CD4-positive, alpha-beta T cell treated with Interleukin-1 beta for 1 hour (primary cell): ENCODE results near the gene PIGT.

Source experiments
- DNase-seq, 2 donors: peaks; one replicate each; pipeline ENCODE4 v3.0.0-alpha.2; 2020 to 2022

The PIGT gene

DNA sequence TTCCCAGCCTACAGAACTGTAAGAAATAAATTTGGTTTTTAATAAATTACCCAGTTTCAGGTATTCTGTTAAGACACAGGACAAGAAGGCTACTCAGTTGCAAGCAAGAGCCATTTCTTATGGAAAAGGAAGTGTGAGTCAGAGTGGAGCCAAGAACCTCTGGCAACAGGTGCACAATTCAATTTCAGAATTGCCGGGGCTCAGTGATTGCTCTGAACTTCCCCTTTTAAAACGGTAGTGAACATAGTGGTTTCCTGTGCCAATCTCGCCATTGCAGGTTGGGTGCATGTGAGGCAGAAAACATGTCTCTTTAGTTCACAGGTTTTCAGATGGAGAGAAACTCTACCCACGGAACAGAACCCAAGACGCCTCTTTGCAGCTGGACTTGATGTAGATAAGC is 16.4 kb downstream of the PIGT start:
- peak; percentile 22 to 41 for DNase-seq

DNA sequence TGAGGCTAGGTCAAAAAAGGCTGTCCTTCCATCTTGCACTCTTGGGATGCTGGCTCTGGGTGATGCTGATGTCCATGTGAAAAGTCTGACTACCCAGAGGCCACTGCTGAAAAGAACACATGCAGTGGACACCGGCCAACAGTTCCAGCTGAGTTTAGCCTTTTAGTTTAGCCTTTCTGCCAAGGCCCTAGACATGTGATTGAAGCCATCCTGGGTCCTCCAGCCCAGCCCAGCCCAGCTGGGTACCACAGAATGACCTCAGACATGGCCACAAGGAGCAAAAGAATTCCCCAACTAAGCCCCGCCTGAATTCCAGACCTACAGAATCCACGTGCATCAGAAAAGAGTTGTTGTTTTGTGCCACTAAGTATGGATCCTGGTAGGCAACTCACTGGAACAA is 17.4 kb downstream of the PIGT start:
- DNase-seq = no peak

DNA sequence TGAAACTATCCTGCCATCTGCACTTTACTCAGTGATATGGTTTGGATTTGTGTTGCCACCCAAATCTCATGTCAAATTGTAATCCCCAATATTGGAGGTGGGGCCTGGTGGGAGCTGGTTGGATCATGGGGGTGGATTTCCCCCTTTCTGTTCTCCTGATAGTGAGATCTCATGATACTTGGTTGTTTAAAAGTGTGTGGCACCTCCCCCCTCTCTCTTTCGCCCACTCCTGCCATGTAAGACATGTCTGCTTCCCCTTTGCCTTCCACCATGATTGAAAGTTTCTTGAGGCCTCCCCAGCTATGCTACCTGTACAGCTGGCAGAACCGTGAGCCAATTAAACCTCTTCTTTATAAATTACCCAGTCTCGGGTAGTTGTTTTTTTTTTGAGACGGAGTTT is 18.0 kb downstream of the PIGT start:
- no peak for DNase-seq

DNA sequence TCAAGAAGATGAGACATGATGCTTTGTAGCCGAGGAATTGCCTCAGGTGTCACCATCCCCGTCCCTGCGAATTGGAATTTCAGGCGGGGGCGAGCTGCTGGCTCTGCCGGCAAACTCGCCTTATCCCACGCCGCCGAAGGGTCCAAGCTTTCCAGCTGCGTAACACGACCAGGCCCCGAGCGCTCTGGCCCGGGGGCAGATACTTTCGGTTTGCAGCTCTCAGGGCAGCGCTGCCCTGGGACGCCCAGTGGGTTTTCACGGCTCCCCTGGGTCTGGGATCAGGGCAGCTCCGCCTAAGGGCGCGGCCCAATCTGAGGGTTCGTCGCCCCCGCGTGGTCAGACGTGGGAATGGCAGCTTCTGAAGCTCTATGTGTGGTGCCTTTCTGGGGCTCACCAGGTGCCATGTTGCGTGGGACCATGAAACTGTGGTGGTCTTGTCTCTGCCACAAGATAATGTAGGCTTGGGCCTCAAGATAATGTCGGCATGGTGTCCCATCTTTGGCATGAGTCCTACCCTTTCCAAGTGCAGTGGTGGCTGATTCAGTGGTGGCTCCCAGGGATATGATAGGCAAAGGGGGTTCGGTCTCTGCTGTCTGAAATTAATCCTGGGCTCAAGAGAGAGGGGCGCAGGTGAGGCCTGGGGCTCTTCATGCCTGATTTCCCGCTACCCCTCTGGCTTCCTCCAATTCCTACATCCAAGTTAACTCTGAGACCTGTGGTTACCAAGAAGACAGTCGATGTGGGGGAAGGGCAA is 21.0 kb downstream of the PIGT start:
- peak; percentile 86 to 90 for DNase-seq

DNA sequence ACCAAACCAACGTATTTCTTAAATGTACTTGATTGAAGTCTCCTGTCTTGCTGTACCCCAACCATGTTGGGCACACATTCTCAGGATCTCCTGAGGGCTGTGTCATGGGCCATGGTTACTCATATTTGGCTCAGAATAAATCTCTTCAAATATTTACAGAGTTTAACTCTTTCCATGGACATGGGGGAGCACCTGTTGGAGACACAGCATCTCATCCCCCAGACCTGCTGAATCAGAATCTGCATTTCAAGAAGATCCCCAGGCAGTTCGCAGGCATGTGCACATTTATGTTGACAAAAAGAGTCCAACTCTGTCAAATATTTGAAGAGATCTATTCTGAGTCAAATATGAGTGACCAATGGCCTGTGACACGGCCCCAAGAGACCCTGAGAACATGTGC is 24.5 kb downstream of the PIGT start:
- no peak for DNase-seq

DNA sequence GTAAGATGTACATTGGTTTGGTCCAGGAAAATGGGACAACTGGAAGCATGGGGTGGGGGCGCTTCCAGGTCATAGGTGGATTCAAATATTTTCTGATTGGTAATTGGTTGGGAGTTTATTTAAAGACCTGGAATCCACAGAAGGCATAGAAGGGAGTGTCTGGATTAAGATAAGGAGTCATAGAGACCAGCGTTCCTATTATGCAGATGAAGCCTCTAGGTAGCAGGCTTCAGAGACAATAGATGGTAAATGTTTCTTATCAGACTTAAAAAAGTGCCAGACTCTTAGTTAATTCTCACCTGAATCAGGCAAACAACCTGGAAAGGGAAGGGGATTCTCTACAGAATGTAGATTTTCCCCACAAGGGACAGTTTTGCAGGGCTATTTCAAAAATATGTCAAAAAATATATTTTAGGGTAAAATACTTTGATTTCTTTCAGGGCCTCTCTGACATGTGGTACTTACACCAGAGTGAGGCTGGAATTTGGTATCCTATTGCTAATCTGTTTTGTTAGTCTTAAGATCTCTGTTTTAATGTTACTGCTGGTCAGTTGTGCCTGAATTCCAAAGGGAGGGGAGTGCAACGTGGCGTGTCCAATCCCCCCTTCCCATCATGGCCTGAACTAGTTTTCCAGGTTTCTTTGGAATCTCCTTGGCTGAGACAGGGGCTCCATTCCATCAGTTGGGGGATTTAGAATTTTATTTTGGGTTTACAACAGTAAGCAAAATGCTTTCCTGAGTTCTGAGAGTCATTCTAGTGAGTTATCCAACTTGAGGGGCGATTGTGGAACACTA is 25.1 kb downstream of the PIGT start:
- DNase-seq = no peak

DNA sequence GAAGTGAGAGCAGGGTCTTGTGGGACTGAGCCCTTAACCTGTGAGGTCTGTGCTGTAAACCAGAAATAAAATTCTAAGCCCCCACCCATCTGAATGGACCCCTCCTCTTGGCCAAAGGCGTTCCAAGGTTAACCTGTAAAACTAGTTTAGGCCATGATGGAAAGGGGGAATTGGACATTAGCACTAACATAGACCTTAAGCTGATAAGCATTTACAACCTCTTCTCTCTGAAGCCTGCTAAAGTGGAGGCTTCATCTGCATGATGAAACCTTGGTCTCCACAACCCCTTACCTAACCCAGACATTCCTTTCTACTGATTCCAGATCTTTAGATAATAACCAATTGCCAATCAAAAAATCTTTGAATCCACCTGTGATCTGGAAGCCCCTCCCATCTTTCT is 25.8 kb downstream of the PIGT start:
- no peak for DNase-seq

DNA sequence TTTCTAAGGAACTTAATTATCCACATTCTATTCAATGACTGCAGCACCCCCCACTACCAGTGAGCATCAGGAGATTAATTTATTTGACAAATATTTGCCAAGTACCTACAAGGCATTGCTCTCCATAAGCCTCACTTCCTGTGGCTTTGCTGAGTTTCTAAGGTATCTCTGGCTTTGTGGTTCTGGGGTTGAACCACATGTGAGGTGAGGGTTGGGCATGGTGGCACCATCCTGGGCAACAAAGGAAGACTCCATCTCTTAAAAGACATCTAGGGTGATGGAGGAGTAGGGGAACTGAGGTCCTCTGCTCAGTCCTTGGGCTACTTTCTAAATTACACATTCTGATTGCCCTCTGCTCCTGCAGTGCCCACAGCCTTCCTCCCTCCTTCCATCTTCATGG is 28.1 kb downstream of the PIGT start:
- DNase-seq = peak in 1 of 2 donors; percentile 46

DNA sequence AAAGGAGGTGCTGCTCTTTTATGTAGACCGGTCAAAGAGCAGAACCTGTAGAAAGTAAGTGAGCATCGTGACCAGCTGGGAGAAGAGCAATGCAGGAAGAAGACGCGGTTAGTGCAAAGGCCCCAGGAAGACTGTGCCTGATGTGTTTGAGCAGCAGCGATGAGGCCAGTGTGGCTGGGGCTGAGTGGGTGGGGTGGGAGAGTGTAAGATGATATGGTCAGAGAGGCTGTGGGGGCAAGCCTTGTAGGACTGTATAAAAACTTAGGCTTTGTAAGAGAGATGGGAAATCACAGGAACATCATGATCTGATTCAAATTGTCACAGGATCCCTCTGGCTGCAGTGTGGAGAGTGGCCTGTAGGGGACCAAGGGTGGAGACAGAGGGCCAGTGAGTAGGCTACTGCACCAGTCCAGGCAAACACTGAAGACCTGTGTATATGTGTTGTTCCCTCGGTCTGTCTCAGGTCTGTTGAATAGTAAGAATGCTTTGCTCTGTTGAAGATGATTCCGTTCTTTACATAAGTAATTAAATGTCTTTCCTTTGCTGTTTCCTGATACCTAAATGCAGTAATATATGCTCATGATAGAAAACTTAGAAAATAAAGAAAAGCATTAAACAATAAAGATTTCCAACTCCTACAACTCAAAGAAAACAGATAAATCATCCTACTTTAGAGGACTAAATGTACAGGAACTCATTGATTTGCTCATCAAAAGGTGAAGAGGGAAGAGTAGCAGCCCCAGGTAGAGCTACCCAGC is 30.0 kb downstream of the PIGT start:
- DNase-seq = peak; percentile 16 to 46

DNA sequence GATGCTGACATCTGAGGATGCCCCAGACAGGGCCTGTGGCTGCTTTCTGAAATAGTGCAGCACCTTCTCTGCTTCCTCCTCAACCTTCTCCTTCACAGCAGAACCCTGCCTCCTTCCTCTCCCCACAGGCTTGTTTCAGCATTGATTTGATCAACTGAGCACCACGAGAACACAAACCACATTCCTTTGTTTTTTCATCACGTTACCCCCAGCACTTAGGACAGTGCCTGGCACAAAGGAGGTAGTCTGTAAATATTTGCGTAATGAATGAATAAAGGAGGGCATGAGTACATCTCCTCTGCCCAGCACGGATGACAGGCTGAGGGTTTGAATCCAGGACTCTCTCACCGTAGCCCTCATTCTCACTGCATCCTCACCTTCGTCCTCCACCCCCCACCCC is 32.3 kb downstream of the PIGT start:
- DNase-seq = no peak

DNA sequence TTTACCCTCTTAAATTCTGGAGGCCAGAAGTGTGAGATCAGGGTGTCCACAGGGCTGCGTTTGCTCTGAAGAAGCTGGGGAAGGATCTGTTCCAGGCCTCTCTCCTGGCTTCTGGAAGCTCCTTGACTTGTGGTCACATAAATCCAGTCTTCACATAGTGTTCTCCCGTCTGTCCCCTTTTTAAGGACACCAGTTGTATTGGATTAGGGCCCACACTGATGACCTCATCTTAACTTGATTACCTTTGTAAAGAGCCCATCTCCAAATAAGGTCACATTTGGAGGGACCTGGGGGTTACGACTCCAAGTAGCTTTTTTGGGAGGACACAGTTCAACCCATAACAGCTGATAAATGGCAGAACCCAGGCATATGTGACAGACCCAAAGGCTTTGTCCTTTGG is 33.6 kb downstream of the PIGT start:
- no peak for DNase-seq

DNA sequence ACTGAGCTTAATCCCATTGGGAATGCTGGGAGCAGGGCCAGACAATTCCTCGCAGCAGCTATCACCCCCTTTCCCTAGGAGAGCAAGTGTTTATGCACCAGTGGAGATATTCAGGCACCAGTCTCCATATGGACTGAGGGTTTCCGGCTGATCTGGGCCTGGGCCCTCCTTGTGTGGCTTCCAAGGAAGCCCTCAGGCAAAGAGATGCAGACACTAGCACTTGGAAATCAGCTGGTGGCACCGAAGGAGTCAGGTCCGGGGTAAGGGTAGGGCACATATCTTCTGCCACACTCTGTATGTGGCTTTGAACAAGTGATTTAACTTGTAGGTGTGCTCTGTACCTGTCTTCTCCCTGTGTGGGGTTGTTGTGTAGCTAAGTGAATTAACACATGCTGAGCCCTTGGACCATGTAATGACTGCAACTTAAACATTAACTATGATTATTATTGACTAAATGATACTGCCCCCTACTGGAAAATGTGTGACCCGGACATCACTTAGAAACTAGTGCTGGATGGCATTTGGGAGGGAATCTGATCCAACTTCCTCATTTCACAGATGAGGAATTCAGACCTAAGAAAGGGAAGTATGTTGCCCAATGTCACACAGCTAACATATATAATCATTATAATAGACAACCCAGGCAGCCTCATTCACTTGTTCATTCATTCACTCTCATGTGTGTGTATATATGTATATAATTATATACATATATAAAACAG is 34.3 kb downstream of the PIGT start:
- DNase-seq = peak; percentile 20 to 58

DNA sequence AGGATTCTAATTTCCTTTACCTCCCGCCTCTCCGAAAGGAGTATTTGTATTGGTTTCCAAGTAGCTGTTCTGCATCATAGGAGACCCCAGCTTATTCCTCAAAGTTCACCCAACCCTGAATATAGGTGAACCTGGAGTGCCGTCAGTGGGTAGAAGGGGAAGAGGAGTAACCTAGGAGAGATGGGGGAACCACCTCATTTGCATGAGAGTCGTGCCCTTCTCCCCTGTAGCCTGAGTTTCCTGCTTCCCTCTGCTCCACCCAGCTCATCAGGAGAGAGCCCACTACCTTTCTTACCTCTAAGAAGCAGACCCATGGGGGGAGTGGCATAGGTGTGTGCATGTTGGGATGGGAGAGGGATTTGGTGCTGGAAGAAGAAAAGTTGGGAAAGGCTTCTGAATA is 36.3 kb downstream of the PIGT start:
- DNase-seq = no peak

DNA sequence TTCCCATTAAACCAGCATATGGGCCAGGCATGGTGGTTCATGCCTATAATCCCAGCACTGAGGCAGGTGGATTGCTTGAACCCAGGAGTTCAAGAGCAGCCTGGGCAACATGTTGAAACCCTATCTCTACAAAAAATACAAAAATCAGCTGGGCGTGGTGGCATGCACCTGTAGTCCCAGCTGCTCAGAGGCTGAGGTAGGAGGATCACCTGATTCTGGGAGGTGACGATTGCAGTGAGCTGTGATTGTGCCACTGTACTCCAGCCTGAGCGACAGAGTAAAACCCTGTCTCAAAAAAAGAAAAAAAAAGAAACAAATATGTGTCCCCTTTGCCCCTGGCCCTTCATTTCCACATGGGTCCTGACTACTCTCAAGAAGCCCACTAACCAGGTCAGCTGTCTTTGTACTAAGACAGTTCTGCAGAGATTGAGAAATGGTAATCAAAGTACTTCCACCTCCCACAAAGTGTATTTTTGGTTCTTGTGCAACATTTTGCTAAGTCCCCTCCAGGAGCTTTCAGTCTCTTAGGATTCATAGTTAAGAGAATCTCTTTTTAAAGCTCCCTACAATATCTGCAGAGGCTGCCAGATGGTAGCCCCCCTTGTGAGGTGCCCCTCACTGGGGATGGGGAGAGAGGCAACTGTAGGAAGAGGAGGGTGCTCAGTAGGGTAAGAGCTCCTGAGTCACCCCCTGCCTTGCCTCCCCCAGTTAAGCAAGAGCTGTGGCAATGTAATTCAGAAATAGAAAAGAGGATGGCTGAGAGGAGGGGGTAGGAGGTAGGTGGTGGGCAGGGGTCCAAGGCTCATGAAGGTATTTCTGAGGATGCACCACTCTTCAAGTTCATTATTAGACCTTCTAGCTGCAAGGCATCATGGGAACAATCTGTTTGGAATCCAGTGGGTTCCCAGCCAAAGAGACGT is 37.1 kb downstream of the PIGT start:
- DNase-seq = no peak

DNA sequence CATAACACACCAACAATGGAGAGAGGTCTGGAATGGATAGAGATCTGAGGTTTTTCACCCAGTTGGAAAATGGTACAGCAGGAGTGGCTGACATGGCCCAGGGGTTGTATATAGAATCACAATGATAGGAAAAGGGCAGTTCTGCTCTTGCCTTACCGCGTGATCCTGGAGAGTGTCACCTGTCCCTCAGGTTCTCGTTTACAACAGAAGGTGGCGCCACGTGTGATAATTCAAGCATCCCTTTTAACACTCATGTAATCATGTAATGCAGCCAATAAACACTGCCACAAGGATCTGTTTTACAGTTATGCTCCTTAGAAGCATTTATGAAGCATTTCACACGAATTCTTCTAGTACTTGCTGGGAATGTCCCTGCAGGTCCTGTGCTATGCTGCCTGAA is 40.7 kb downstream of the PIGT start:
- DNase-seq = peak in 1 of 2 donors; percentile 34

DNA sequence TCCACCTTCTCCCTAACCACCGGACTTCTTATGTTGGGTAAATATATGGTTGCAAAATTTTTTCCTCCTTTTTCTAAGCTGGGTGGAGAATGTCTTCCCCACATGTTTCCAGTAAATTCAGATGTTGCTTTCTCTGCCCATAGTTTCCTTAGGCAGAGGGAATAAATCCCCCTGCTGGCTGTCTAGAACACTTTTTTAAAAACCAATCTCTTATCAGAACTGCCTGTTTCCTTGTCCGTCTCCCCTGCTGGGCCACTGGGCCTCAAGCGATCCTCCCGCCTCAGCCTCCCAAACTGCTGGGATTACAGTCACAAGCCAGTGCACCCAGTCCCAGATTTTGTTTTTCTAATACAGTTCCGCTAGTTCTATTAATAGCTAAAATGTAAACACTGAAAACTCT is 43.7 kb downstream of the PIGT start:
- DNase-seq = no peak

DNA sequence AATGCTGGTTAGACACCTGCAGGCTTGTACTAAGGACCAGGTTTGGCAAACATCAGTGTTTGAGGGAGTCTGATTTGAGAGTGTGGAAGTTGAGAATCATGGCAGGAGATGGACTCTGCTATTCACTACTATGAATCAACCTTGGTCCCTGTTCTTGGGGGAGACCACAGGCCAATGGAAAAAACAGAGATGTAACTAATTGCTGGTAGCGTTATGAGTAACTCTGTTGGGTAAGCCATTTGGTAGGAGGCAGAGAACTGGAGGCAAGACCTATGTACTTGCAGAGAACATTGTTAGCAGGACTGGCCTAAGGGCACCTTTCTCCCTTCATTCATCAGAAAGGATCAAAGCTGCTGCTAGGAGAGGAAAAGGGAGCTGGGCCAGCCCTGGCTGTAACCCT is 45.3 kb downstream of the PIGT start:
- DNase-seq = no peak

DNA sequence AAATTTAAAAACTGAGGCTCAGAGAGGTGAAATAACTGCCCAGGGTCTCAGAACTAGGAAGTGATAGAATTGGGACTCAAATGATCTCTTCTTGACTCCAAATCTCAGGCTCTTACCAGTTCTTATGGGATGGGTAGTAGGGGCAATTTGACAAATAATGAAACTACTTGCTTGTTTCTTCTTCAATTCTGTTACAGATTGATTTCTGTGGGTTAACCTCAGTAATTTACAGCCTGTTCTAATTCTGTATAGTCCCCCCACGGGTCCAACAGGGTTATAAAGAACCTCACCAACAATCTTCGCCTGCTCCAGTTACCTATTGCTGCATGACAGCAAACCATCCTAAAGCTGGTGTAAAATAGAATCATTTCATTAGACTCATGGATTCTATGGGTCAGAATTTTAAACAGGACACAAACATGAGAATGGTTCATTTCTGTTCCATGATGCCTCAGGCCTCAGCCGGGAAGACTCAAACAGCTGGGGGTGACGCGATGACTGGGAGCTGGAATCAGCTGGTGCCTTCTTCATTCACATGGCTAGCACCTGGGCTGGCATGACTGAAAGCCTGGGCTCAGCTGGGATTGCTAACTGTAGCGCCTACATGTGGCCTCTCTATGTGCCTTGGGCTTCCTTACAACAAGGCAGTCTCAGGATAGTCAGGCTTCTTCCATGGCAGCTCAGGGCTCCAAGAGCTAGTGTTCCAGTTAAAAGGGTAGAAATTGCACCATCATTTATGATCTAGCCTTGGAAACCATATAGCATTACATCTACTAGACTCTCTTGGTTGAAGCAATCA is 47.0 kb downstream of the PIGT start:
- DNase-seq = no peak

DNA sequence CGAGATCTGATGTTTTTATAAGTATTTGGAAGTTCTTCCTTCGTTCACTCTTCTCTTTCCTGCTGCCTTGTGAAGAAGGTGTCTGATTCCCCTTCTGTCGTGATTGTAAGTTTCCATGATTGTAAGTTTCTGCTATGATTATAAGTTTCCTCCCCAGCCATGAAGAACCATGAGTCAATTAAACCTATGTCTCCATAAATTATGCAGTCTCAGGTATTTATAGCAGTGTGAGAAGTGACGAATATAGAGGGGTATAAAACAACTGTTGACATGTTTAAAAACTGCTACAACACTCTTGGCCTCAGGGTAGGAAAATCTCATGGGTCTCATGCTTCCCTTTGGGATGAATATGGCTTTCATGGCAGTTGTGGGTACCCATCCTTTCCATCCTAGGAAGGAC is 47.8 kb downstream of the PIGT start:
- no peak for DNase-seq

DNA sequence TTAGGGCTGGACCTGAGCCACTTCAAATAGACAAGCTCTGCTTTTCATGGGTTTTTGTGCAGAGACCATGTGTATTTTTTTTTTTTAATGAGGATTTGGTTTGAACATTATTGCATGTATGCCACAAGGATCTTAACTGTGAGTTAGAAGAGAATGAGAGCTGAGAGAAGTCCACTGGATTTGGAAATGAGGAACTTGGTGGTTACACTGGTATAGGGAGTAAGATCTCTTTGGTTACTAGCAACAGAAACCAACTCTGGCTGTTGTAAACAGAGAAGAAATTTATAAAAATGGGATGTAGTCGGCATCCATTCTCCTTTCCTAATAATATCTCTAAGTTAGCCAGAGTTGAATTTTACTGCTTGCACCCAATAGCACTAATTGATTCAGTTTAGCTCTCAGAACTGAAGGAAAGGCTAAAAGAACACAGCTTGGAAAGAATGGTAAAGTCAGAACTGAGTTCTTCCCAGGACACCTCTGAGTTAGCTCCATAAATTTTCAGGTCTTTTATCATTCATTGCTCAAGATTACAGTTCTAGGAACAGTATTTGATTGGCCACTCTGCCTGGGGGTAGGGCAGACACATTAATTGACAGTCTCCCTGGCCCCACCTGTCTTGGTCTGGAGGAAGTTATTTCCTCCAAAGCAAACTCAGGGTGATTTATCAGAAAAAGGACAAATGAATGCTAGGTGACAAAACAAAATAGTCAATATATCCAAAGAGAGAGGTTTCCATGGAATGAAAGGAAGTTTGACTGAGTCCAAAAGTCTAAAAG is 49.7 kb downstream of the PIGT start:
- no peak for DNase-seq
